GM23338 (cell line): ENCODE results near the gene HOXA9. TPM values are rescaled to one million over a fixed set of nuclear protein-coding genes. Genes with fewer than 3 reads are reported as not detected.

Source experiments
- ATAC-seq: fragments of 200-7000 bp; cut with Tn5 transposase; 3 replicates; pipeline ENCODE4 v1.9.1; 2020
- DNase-seq: peaks from one replicate; pipeline ENCODE4 v3.0.0-alpha.2; 2015; ENCODE audit warnings: low spot score
- H2AFZ ChIP-seq: fragments of 200-600 bp; sonication (generic); 2 replicates; pipeline ENCODE4 v1.8.0; 2016; ENCODE audit warnings: antibody characterized with exemption, mild to moderate bottlenecking, moderate library complexity
- H3F3A ChIP-seq: fragments of 200-600 bp; sonication (generic); replicated peaks from 2 replicates; pipeline ENCODE4 v1.8.0; 2017; ENCODE audit warnings: antibody characterized with exemption, mixed run types, low read depth
- H3K27ac ChIP-seq: fragments of 200-600 bp; sonication (generic); 2 replicates; pipeline ENCODE4 v1.6.1; 2016; ENCODE audit warnings: low read depth
- H3K27me3 ChIP-seq: fragments of 200-600 bp; sonication (generic); 2 replicates; pipeline ENCODE4 v1.8.0; 2016; ENCODE audit warnings: mild to moderate bottlenecking, mixed run types, moderate library complexity; ENCODE audit not compliant: insufficient read depth
- H3K36me3 ChIP-seq: fragments of 200-600 bp; sonication (generic); 2 replicates; pipeline ENCODE4 v1.8.0; 2016; ENCODE audit warnings: mild to moderate bottlenecking; ENCODE audit not compliant: insufficient read depth
- H3K4me1 ChIP-seq: fragments of 200-600 bp; sonication (generic); 2 replicates; pipeline ENCODE4 v1.8.0; 2016; ENCODE audit warnings: mild to moderate bottlenecking, moderate library complexity; ENCODE audit not compliant: insufficient read depth
- H3K4me2 ChIP-seq: fragments of 200-600 bp; sonication (generic); 2 replicates; pipeline ENCODE4 v1.7.1; 2017; ENCODE audit warnings: mixed run types
- H3K4me3 ChIP-seq: fragments of 200-600 bp; sonication (generic); 2 replicates; pipeline ENCODE4 v1.6.1; 2016; ENCODE audit warnings: mixed run types
- H3K79me2 ChIP-seq: fragments of 200-600 bp; sonication (generic); replicated peaks from 2 replicates; pipeline ENCODE4 v1.8.0; 2017; ENCODE audit warnings: mild to moderate bottlenecking; ENCODE audit not compliant: insufficient read depth
- H3K9me2 ChIP-seq: fragments of 200-600 bp; sonication (generic); 2 replicates; pipeline ENCODE4 v1.8.0; 2017; ENCODE audit not compliant: insufficient read depth
- H4K20me1 ChIP-seq: fragments of 200-600 bp; sonication (generic); replicated peaks from 2 replicates; pipeline ENCODE4 v1.8.0; 2017; ENCODE audit warnings: mild to moderate bottlenecking; ENCODE audit not compliant: insufficient read depth
- H3K27ac Mint-ChIP-seq: 2 replicates; pipeline ENCODE4 v1.8.0; 2020; ENCODE audit warnings: inconsistent platforms, mild to moderate bottlenecking, moderate library complexity, mixed read lengths
- H3K27me3 Mint-ChIP-seq: 3 replicates; pipeline ENCODE4 v1.8.0; 2022; ENCODE audit warnings: low read depth, mild to moderate bottlenecking, moderate library complexity, mixed read lengths, inconsistent platforms; ENCODE audit not compliant: insufficient read depth, poor library complexity
- H3K36me3 Mint-ChIP-seq: 3 replicates; pipeline ENCODE4 v1.8.0; 2021; ENCODE audit warnings: low read depth, mild to moderate bottlenecking, inconsistent platforms, moderate library complexity, mixed read lengths
- H3K4me1 Mint-ChIP-seq: 3 replicates; pipeline ENCODE4 v1.8.0; 2020; ENCODE audit warnings: mild to moderate bottlenecking, inconsistent platforms, mixed read lengths
- H3K4me3 Mint-ChIP-seq: 3 replicates; pipeline ENCODE4 v1.8.0; 2021; ENCODE audit warnings: moderate library complexity, mild to moderate bottlenecking, inconsistent platforms, mixed read lengths
- H3K9me3 Mint-ChIP-seq: 3 replicates; pipeline ENCODE4 v1.8.0; 2020; ENCODE audit warnings: moderate library complexity, mild to moderate bottlenecking, inconsistent platforms, mixed read lengths
- CREB1 ChIP-seq: fragments of 250-450 bp; sonication (Bioruptor Pico); IDR thresholded peaks from 2 replicates; pipeline ENCODE4 v1.5.0; 2020; ENCODE audit warnings: low read depth, mild to moderate bottlenecking, moderate library complexity
- CTCF ChIP-seq, 2 experiments: fragments of 200-600 bp in 1 of 2; sonication (generic) in 1 of 2; conservative IDR thresholded peaks; 2 replicates each; pipeline versions ENCODE4 v1.5.1 to v1.6.1; 2016 to 2017; ENCODE audit warnings: antibody characterized with exemption in 2 of 2, low read depth in 2 of 2, mild to moderate bottlenecking in 2 of 2, moderate library complexity in 1 of 2
- ETS1 ChIP-seq: IDR thresholded peaks from 2 replicates; pipeline ENCODE4 v1.6.1; 2016; ENCODE audit warnings: antibody characterized with exemption
- EZH2 ChIP-seq: fragments of 200-600 bp; sonication (generic); IDR thresholded peaks from one replicate; pipeline ENCODE4 v1.8.0; 2017; ENCODE audit warnings: antibody characterized with exemption, mild to moderate bottlenecking, low read depth; ENCODE audit not compliant: unreplicated experiment
- NANOG ChIP-seq: IDR thresholded peaks from 2 replicates; pipeline ENCODE4 v1.6.1; 2016; ENCODE audit warnings: antibody characterized with exemption, borderline replicate concordance
- POLR2AphosphoS5 ChIP-seq: IDR thresholded peaks from 2 replicates; pipeline ENCODE4 v1.6.1; 2016; ENCODE audit warnings: antibody characterized with exemption, low read depth
- STAT1 ChIP-seq: IDR thresholded peaks from one replicate; pipeline ENCODE4 v1.6.1; 2016; ENCODE audit warnings: antibody characterized with exemption; ENCODE audit not compliant: unreplicated experiment
- ZNF114 ChIP-seq: fragments of 250-450 bp; sonication (Bioruptor Pico); IDR thresholded peaks from 2 replicates; pipeline ENCODE4 v1.5.0; 2020; ENCODE audit warnings: mild to moderate bottlenecking, moderate library complexity
- ZNF331 ChIP-seq: fragments of 250-450 bp; sonication (Bioruptor Pico); IDR thresholded peaks from 2 replicates; pipeline ENCODE4 v1.5.0; 2020; ENCODE audit warnings: low read depth, mild to moderate bottlenecking, moderate library complexity
- polyA plus RNA-seq: library from polyadenylated mRNA; unstranded; fragments of >200 nt; fragmentation: Nextera tagmentation; extraction: Ambion mirVana; gene quantifications from 2 replicates; pipeline ENCODE4 v1.2.1, GENCODE V29; 2016
- total RNA-seq: library from RNA; depleted of rRNA; stranded (reverse); fragments of >200 nt; shearing (Covaris generic); gene quantifications from 2 replicates; pipeline ENCODE4 v1.2.3, GENCODE V29; 2014
- TF ChIP-seq, protein P1 (sequence below): IDR thresholded peaks from one replicate; pipeline ENCODE4 v1.6.1; 2018; ENCODE audit warnings: antibody characterized with exemption; ENCODE audit not compliant: unreplicated experiment

HOXA9 gene
- total and polyA plus RNA-seq, 2 experiments from 2014 or later = not detected

GRCh38 chr7:27142580-27143022 lies 22.7 kb downstream of the HOXA9 start:
- Histone ChIP-seq H3K27me3 (peaks cover 100% of the 10 kb centered on the region), H3K79me2 (no peaks in the 10 kb centered on the region), H3K4me3 (peak overlapping the region; percentile 60), H4K20me1 (peaks cover 48% of the 10 kb centered on the region), H3K36me3 (no peaks in the 10 kb centered on the region), H2AFZ (peak overlapping the region; percentile 67; the same call in 1 of the 2 replicates), H3K4me1 (peaks cover 36% of the 10 kb centered on the region), H3K27ac (no peak overlapping the region), H3K9me2 (no peaks in the 10 kb centered on the region), H3F3A (peaks cover 41% of the 10 kb centered on the region), H3K4me2 (peak overlapping the region; percentile 93)
- Mint-ChIP-seq H3K27ac (no peak overlapping the region), H3K36me3 (no peaks in the 10 kb centered on the region; the same call in 2 of the 3 replicates), H3K27me3 (peaks cover 100% of the 10 kb centered on the region), H3K4me3 (peak overlapping the region; percentile 63), H3K4me1 (peaks cover 21% of the 10 kb centered on the region), H3K9me3 (peaks cover 22% of the 10 kb centered on the region; the same call in 2 of the 3 replicates)
- no peak for DNase-seq
- TF ChIP-seq ETS1 = no peak
- peak; percentile 98 for TF ChIP-seq EZH2
- TF ChIP-seq POLR2AphosphoS5 = no peak
- TF ChIP-seq ZNF331 (CRISPR knock-in tag) = no peak
- TF ChIP-seq STAT1 = no peak
- no peak; the same call in 2 of the 3 replicates for ATAC-seq

- peaks cover 47% of the 10 kb centered on the region for H4K20me1 ChIP-seq
- H3K79me2 ChIP-seq = no peaks in the 10 kb centered on the region
- TF ChIP-seq CTCF (conservative IDR thresholded peaks at IDR 0.05; ENCODE audit: low read depth in 2 of 2) (0 out of 4 replicates have a peak, but pooled peaks have one; percentile 5 to 13), NANOG (no peak), POLR2AphosphoS5 (no peak), CREB1 (no peak), ZNF114 (CRISPR knock-in tag) (no peak), EZH2 (peak; percentile 85), STAT1 (no peak)
- TF ChIP-seq, protein P1, sequence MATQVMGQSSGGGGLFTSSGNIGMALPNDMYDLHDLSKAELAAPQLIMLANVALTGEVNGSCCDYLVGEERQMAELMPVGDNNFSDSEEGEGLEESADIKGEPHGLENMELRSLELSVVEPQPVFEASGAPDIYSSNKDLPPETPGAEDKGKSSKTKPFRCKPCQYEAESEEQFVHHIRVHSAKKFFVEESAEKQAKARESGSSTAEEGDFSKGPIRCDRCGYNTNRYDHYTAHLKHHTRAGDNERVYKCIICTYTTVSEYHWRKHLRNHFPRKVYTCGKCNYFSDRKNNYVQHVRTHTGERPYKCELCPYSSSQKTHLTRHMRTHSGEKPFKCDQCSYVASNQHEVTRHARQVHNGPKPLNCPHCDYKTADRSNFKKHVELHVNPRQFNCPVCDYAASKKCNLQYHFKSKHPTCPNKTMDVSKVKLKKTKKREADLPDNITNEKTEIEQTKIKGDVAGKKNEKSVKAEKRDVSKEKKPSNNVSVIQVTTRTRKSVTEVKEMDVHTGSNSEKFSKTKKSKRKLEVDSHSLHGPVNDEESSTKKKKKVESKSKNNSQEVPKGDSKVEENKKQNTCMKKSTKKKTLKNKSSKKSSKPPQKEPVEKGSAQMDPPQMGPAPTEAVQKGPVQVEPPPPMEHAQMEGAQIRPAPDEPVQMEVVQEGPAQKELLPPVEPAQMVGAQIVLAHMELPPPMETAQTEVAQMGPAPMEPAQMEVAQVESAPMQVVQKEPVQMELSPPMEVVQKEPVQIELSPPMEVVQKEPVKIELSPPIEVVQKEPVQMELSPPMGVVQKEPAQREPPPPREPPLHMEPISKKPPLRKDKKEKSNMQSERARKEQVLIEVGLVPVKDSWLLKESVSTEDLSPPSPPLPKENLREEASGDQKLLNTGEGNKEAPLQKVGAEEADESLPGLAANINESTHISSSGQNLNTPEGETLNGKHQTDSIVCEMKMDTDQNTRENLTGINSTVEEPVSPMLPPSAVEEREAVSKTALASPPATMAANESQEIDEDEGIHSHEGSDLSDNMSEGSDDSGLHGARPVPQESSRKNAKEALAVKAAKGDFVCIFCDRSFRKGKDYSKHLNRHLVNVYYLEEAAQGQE = no peak
- no peak overlapping the region for H2AFZ ChIP-seq
- DNase-seq (peak; percentile 75), ATAC-seq (peak; percentile 9)
- H3K36me3 ChIP-seq = no peaks in the 10 kb centered on the region
- H3K4me3 ChIP-seq = peak overlapping the region; percentile 60
- no peaks in the 10 kb centered on the region for H3K9me2 ChIP-seq
- H3K36me3 Mint-ChIP-seq = no peaks in the 10 kb centered on the region; the same call in 2 of the 3 replicates
- H3K27me3 ChIP-seq = peaks cover 100% of the 10 kb centered on the region
- H3K4me2 ChIP-seq = peak overlapping the region; percentile 93
- H3K4me1 Mint-ChIP-seq = peaks cover 21% of the 10 kb centered on the region
- H3F3A ChIP-seq = peaks cover 44% of the 10 kb centered on the region
- H3K27ac Mint-ChIP-seq = no peak overlapping the region
- peak overlapping the region; percentile 63 for H3K4me3 Mint-ChIP-seq
- H3K4me1 ChIP-seq = peaks cover 31% of the 10 kb centered on the region
- H3K27me3 Mint-ChIP-seq = peaks cover 100% of the 10 kb centered on the region
- peaks cover 19% of the 10 kb centered on the region; the same call in 2 of the 3 replicates for H3K9me3 Mint-ChIP-seq
- no peak overlapping the region for H3K27ac ChIP-seq
These were observed 23.3 kb downstream of the HOXA9 start for GRCh38 chr7:27141923-27142579.
